Type B pancreatic cell (in vitro differentiated cells): ENCODE measurements around the gene B3GNT7. TPM values are rescaled to one million over a fixed set of nuclear protein-coding genes. Genes with fewer than 3 reads are reported as not detected.

Experiments
- DNase-seq: peaks from one replicate; pipeline ENCODE4 v3.0.0; 2021; ENCODE audit warnings: mixed read lengths; ENCODE audit not compliant: unreplicated experiment; ENCODE audit errors: extremely low spot score
- H3K27ac Mint-ChIP-seq: 2 replicates; pipeline ENCODE4 v1.8.0; 2021; ENCODE audit warnings: mild to moderate bottlenecking, mixed read lengths
- H3K27me3 Mint-ChIP-seq: 2 replicates; pipeline ENCODE4 v1.8.0; 2021; ENCODE audit warnings: mixed read lengths
- H3K36me3 Mint-ChIP-seq: 2 replicates; pipeline ENCODE4 v1.8.0; 2021; ENCODE audit warnings: mixed read lengths
- H3K4me1 Mint-ChIP-seq: one replicate; pipeline ENCODE4 v1.8.0; 2021; ENCODE audit warnings: mixed read lengths; ENCODE audit not compliant: unreplicated experiment
- H3K4me3 Mint-ChIP-seq: 2 replicates; pipeline ENCODE4 v1.8.0; 2021; ENCODE audit warnings: mild to moderate bottlenecking, mixed read lengths
- H3K9me3 Mint-ChIP-seq: 2 replicates; pipeline ENCODE4 v1.8.0; 2021; ENCODE audit warnings: mixed read lengths
- total RNA-seq: library from RNA; stranded (reverse); gene quantifications from 2 replicates; pipeline ENCODE4 v1.2.1, GENCODE V29; 2021; ENCODE audit warnings: low replicate concordance
- TF ChIP-seq, protein P1 (sequence below): fragments of 200-600 bp; sonication (generic); conservative IDR thresholded peaks from 2 replicates; pipeline ENCODE4 v1.5.0; 2021; ENCODE audit warnings: antibody characterized with exemption, mild to moderate bottlenecking

The B3GNT7 gene
- total RNA-seq, 1 donor from 2014 or later: 6.8 TPM

DNA sequence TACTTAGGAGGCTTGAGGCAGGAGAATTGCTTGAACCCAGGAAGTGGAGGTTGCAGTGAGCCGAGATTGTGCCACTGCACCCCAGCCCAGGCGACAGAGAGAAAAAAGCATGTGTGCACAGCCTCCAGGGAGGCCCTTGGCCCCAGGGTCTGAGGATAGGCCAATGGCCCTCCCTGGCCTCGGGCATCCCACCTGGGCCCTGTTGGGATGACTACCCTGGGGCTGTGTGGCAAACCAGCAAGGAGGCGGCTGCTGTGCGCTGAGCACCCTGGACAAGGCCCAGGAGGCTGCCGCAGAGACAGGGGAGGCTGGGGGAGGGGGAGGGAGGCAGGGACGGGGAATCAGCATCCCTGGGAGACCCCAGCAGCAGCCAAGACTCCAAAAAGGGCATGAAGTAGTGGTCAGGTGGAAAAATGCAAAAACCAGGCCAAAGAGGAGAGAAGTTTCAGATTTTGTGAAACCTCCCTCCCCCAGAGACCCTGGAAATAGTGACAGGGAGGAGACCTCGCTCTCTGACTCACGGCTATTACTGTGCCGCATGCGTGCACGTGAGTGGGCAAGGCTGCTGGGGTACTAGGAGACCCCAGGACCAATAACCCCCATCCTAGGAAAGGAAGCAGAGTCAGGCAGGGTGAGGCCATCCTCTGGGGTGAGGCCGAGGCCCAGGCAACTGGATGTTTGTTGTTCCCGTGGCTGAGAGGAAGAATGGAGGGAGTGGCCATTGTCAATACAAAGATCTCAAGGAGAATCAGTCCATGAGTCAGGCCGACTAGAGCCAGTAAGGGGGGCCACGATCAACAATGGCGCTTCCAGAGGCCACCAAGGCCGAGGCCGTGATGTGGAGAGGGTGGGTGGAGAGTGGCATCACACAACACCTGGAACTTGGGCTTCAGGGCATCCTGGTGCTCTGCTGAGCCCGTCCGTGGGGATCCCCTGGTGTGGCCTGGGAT lies 16.0 kb upstream of the B3GNT7 start:
- no peak overlapping the region for H3K27ac Mint-ChIP-seq
- H3K4me3 Mint-ChIP-seq: no peak overlapping the region
- peaks cover 4% of the 10 kb centered on the region for H3K9me3 Mint-ChIP-seq
- H3K36me3 Mint-ChIP-seq: no peaks in the 10 kb centered on the region
- no peaks in the 10 kb centered on the region for H3K27me3 Mint-ChIP-seq
- DNase-seq: no peak
- peaks cover 6% of the 10 kb centered on the region for H3K4me1 Mint-ChIP-seq
- TF ChIP-seq, protein P1, sequence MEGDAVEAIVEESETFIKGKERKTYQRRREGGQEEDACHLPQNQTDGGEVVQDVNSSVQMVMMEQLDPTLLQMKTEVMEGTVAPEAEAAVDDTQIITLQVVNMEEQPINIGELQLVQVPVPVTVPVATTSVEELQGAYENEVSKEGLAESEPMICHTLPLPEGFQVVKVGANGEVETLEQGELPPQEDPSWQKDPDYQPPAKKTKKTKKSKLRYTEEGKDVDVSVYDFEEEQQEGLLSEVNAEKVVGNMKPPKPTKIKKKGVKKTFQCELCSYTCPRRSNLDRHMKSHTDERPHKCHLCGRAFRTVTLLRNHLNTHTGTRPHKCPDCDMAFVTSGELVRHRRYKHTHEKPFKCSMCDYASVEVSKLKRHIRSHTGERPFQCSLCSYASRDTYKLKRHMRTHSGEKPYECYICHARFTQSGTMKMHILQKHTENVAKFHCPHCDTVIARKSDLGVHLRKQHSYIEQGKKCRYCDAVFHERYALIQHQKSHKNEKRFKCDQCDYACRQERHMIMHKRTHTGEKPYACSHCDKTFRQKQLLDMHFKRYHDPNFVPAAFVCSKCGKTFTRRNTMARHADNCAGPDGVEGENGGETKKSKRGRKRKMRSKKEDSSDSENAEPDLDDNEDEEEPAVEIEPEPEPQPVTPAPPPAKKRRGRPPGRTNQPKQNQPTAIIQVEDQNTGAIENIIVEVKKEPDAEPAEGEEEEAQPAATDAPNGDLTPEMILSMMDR: no peak

DNA sequence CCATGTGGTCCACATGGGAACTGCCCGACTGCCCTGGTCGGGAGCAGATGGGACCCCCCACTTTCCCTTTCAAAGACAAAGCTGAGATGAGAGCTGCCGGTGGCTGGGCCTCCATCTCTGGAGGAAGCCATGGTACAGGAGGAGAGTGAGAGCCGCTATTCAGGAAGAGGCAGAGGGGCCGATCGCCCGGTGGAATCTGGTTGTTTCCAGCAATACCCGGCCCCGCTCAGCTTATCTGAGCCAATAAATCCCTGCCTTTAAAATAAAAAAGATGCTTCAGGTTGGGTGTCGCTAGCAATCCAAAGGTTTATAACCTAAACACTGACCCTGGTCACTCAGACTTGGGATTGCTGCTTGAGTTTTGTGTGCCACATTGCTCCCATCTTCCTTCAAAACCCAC lies 15.2 kb upstream of the B3GNT7 start:
- peaks cover 6% of the 10 kb centered on the region for H3K4me1 Mint-ChIP-seq
- H3K27me3 Mint-ChIP-seq: no peaks in the 10 kb centered on the region
- H3K9me3 Mint-ChIP-seq: peaks cover 11% of the 10 kb centered on the region
- TF ChIP-seq, protein P1: no peak
- no peak overlapping the region for H3K4me3 Mint-ChIP-seq
- H3K27ac Mint-ChIP-seq: no peak overlapping the region
- H3K36me3 Mint-ChIP-seq: peaks cover 4% of the 10 kb centered on the region
- DNase-seq: no peak

DNA sequence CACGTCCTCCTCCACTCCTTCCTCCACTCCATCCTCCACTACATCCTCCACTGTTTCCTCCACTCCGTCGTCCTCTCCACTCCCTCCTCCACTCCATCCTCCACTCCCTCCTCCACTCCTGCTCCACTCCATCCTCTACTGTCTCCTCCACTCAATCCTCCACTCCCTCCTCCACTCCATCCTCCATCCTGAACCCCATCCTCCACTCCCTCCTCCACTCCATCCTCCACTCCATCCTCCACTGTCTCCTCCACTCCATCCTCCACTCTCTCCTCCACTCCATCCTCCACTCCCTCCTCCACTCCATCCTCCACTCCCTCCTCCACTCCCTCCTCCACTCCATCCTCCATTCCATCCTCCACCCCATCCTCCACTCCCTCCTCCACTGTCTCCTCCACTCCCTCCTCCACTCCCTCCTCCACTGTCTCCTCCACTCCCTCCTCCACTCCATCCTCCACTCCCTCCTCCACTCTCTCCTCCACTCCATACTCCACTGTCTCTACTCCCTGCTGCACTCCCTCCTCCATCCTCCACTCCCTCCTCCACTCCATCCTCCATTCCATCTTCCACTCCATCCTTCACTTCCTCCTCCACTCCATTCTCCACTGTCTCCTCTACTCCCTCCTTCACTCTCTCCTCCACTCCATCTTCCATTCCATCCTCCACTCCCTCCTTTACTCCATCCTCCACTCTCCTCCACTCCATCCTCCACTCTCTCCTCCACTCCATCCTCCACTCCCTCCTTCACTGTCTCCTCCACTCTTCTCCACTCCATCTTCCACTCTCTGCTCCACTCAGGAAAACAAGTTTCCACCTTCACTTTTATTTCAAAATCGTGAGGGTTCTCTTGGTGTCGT lies 14.3 kb upstream of the B3GNT7 start:
- no peak overlapping the region for H3K4me3 Mint-ChIP-seq
- peaks cover 4% of the 10 kb centered on the region for H3K36me3 Mint-ChIP-seq
- DNase-seq: no peak
- H3K4me1 Mint-ChIP-seq: peaks cover 6% of the 10 kb centered on the region
- H3K27ac Mint-ChIP-seq: no peak overlapping the region
- peaks cover 11% of the 10 kb centered on the region for H3K9me3 Mint-ChIP-seq
- no peaks in the 10 kb centered on the region for H3K27me3 Mint-ChIP-seq
- TF ChIP-seq, protein P1: no peak

DNA sequence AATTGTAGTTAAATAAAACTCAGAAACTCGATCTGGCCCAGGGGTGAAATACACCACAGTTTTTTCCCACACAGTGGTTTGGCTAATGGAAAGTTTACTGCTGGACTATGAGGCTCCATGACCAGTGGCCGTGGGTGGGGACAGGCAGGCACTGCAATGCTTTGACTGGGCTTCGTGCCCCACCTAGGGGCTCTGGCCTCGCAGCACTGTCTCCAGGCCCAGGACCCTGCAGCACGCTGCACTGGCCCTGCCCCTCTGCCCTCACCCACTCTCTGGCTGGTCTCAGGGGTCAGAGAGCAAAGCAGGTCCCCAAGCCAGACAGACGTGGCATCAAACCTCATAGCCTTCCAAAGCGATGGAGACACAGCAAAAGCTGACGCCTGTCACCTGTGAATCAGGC lies 13.4 kb upstream of the B3GNT7 start:
- Mint-ChIP-seq H3K27ac (no peak overlapping the region), H3K9me3 (peaks cover 11% of the 10 kb centered on the region), H3K4me1 (peaks cover 1% of the 10 kb centered on the region), H3K4me3 (no peak overlapping the region), H3K36me3 (peaks cover 4% of the 10 kb centered on the region), H3K27me3 (no peaks in the 10 kb centered on the region)
- no peak for DNase-seq
- TF ChIP-seq, protein P1: no peak

DNA sequence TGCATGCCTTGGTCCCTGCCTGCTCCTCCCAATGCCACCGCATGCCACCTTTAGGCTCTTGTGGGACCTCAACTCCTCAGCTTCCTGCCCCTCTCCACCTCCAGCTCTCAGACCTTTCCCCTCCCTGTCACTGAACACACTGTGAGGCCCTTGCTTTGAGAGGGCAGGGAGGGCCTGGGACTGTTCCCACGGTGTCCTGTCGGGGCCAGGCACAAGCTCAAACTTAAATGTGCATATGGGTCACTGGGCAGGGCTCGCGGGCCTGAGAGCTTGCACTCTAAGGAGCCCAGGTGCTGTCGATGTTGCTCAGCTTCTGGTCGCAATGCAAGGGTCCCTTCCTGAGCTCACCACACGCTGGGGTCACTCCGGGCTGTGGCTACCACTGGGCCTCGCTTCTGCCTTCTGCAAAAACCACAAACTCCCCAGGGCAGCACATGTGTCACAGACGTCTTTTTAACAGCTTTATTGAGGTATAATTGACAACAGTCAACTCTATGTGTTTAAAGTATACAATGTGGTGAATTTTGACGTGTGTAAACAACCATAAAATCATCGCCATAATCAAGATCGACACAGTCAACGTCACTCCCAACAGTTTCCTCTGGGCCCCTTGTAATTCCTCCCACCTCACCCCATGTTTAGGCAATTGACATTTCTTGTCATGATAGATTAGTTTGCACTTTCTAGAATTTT lies 11.9 kb upstream of the B3GNT7 start:
- Mint-ChIP-seq H3K4me3 (no peak overlapping the region), H3K27me3 (no peaks in the 10 kb centered on the region), H3K27ac (no peak overlapping the region), H3K36me3 (peaks cover 4% of the 10 kb centered on the region), H3K4me1 (no peaks in the 10 kb centered on the region), H3K9me3 (peaks cover 11% of the 10 kb centered on the region)
- TF ChIP-seq, protein P1: no peak
- DNase-seq: no peak
